Ishikawa (cell line): Measurements from ENCODE around the gene FANCD2.

ENCODE experiments used
- CEBPB ChIP-seq: IDR thresholded peaks from 2 replicates; pipeline ENCODE4 v1.6.1; 2012
- CREB1 ChIP-seq: IDR thresholded peaks from 2 replicates; pipeline ENCODE4 v1.6.1; 2012; ENCODE audit warnings: low read depth
- RAD21 ChIP-seq: IDR thresholded peaks from 2 replicates; pipeline ENCODE4 v1.6.1; 2012; ENCODE audit warnings: low read depth
- TAF1 ChIP-seq: IDR thresholded peaks from 2 replicates; pipeline ENCODE4 v1.6.1; 2012; ENCODE audit warnings: low read depth, mild to moderate bottlenecking
- TF ChIP-seq, protein P1 (sequence below): IDR thresholded peaks from 2 replicates; pipeline ENCODE4 v1.6.1; 2012; ENCODE audit warnings: low read depth, mild to moderate bottlenecking

DNA sequence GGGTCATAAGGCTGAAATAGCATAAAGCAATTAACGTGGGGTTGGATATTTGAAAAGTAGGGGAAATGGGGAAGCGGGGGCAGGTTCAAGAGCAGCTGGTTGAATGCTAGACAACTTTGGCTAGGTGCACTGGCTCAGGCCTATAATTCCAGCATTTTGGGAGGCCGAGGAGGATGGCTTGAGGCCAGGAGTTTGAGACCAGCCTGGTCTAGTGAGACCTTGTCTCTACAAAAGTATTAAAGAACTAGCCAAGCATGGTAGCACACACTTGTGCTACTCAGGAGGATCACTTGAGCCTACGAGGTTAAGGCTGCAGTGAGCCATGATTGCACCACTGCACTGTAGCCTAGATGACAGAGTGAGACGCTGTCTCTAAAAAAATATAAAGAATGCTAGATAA, 6.9 kb upstream of the FANCD2 start:
- TF ChIP-seq RAD21: no peak
- TF ChIP-seq, protein P1, sequence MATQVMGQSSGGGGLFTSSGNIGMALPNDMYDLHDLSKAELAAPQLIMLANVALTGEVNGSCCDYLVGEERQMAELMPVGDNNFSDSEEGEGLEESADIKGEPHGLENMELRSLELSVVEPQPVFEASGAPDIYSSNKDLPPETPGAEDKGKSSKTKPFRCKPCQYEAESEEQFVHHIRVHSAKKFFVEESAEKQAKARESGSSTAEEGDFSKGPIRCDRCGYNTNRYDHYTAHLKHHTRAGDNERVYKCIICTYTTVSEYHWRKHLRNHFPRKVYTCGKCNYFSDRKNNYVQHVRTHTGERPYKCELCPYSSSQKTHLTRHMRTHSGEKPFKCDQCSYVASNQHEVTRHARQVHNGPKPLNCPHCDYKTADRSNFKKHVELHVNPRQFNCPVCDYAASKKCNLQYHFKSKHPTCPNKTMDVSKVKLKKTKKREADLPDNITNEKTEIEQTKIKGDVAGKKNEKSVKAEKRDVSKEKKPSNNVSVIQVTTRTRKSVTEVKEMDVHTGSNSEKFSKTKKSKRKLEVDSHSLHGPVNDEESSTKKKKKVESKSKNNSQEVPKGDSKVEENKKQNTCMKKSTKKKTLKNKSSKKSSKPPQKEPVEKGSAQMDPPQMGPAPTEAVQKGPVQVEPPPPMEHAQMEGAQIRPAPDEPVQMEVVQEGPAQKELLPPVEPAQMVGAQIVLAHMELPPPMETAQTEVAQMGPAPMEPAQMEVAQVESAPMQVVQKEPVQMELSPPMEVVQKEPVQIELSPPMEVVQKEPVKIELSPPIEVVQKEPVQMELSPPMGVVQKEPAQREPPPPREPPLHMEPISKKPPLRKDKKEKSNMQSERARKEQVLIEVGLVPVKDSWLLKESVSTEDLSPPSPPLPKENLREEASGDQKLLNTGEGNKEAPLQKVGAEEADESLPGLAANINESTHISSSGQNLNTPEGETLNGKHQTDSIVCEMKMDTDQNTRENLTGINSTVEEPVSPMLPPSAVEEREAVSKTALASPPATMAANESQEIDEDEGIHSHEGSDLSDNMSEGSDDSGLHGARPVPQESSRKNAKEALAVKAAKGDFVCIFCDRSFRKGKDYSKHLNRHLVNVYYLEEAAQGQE: no peak
- no peak for TF ChIP-seq TAF1
- no peak for TF ChIP-seq CREB1
- TF ChIP-seq CEBPB: no peak
